ENCODE data around the gene KIF22.
"Not testable (repeated sequence)": the region's sequence is repeated elsewhere in the genome, so short reads cannot be mapped to it uniquely, and the experiment has no call there.

Gene KIF22

GRCh38 chr16:29767062-29767461, 23.5 kb upstream of the KIF22 start:
- no peak for DNase-seq

DNA sequence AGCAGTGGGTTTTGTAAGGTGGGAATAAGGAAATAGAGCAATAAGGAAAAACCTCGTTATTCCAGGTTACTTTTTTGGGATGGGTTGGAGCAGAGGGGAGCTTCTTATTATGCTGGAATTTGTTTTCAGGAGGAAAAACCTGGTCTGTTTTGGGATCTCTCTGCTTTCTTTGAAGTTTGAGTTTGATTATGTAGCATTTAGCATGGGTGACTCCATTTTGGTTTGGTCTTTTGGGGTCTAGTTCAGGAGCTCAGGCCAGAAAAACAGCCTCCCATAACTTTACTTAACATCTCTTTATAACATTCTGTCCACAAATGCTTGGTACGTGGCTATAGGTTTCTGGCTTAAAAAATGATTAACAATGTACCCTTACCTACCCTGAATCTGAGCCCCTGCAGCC, 21.0 kb upstream of the KIF22 start:
- DNase-seq, result no peak

GRCh38 chr16:29770250-29770929, 20.2 kb upstream of the KIF22 start:
- DNase-seq, result no peak

DNA sequence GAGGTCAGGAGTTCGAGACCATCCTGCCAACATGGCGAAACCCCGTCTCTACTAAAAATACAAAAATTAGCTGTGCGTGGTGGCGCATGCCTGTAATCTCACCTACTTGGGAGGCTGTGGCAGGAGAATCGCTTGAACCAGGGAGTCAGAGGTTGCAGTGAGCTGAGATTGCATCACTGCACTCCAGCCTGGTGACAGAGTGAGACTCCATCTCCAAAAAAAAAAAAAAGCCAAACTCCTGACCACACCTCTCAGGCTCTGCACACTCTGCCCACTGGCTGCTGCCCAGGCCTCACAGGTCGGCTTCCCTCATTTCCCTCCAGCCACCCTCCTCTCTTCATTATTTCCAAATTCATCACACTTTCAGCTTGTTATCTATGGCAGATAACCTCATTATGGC, 18.2 kb upstream of the KIF22 start:
- DNase-seq, result not testable (repeated sequence)

GRCh38 chr16:29774730-29775129, 15.8 kb upstream of the KIF22 start:
- DNase-seq, result no peak

DNA sequence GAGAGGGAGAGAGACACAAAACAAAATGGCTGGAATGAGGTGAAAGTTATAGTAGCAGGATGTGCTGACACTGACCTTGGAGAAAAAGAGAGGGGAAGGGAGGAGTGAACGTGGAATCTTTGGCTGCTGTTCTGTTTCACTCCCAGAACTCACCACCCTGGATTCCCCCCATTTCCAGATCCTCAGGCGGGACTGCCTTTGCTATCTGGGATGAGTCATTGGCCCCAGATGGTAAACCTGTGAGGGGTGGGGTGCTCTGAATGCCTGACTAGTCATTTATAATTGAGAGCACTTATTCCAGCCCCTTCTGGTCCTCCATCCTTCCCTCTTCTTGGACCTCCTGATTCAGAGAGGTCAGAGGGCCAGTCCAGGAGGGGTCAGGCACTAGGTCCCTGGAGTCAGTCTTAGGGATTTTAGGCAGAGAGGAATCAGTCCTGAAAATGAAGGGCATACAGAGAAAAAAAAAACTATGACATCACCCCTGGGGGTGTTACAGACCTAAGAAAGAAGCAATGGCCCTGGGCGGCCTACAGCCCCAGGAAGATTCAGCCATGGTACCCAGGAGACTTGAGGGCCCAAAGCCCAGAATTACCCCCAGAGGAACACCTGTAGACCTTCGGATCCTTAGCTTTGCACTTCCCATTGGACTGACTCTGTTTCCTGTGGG, 14.7 kb upstream of the KIF22 start:
- DNase-seq, result no peak

- DNase-seq, result no peak
Measured at GRCh38 chr16:29777576-29778350, 12.8 kb upstream of the KIF22 start, which contains the start of gene ZG16. Gene ZG16, plus strand, starts transcription at chr16:29778256. Its CDS starts 1,011 bp downstream, at chr16:29779267.

GRCh38 chr16:29779474-29779873, 11.1 kb upstream of the KIF22 start:
- no peak for DNase-seq

GRCh38 chr16:29783094-29783953, 7.2 kb upstream of the KIF22 start:
- not testable (repeated sequence) for DNase-seq

- peak; percentile 37 to 60 for DNase-seq
Measured at GRCh38 chr16:29784157-29784556, 6.4 kb upstream of the KIF22 start.

DNA sequence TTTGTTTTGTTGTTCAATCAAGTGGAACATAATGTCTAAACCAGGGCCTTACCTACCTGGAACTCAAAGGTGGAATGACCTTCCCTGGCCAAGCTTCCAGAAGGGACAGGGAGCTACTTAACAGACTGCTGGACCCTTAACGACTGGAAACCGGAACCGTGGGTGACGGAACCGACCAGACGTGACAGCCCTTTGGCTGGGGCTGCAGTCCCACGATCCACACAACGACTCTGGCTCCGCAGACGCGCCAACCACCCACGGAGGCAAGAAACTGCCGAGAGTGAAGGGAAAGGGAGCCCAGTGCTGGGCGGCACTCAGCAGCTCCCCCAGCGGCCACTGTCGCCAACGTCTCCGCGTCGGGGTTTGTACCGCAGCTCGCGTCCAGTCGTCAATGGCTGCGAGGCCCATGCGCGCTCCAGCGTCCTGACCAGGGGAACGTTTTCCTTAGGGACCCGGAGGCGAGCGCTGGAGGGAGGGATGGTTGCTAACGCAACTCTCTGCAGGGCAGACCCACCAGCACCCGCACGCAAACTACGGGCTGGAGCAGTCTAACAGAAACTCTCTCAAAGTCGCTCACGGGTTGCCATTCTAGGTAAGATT, 5.5 kb upstream of the KIF22 start:
- DNase-seq, result peak; percentile 86 to 90

- not testable (repeated sequence) for DNase-seq
Measured at GRCh38 chr16:29787155-29787554, 3.4 kb upstream of the KIF22 start.

- no peak for DNase-seq
Measured at GRCh38 chr16:29789775-29790182, 772 bp upstream of the KIF22 start.

DNA sequence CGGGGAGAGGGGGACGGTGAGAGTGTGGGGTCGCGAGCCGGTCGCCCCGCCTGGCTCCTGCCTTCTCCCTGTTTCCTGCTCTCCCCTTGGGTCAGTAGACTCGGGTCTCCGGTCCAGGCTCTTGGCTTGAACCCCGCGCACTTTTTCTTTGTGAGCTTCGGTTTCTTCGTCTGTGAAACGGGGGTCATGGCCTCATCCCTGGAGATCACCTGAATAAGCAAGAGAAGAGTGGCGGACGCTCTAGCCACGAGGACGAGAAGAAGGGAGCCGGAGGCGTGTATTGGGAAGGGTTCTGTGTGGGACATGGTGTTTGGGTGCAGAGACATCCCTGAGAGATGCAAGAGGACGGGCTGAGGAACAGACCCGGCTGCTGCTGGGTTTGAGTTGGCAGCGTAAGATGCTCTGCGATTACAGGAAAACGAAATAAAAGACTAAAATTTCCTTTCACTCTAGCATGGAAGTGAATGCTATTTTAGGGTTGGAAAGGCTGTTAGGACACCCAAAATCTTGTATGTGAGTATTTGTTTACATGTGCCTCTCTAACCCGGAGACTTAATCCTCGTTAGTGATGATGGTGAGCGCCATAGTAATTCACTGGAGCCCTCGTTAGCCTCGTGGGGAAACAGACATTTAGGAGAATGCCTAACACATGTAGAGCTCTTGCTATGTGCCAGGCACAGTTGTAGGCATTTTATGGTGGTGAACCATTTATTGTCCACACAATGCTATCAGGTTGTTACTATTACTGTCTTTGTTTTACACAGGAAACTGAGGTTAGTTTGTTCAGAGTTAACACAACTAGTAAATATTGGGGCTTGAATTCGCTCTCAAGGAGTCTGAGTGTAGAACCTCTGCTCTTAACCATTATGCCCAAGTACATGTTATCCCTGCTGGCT, 646 bp downstream of the KIF22 start:
- DNase-seq, result no peak

GRCh38 chr16:29791845-29792807, 1.6 kb downstream of the KIF22 start:
- DNase-seq, result no peak

DNA sequence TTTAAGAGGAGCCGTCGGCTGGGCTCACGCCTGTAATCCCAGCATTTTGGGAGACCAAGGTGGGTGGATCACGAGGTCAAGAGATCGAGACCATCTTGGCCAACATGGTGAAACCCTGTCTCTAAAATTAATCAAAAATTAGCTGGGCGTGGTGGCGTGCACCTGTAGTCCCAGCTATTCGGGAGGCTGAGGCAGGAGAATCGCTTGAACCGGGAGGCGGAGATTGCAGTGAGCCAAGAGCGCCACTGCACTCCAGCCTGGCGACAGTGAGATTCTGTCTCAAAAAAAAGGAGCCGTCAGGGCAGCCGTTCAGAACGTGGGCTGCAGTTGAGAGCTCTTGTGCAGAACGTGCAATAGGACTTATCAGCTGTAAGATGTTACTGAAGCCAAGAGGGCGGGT, 2.6 kb downstream of the KIF22 start:
- DNase-seq, result not testable (repeated sequence)

DNA sequence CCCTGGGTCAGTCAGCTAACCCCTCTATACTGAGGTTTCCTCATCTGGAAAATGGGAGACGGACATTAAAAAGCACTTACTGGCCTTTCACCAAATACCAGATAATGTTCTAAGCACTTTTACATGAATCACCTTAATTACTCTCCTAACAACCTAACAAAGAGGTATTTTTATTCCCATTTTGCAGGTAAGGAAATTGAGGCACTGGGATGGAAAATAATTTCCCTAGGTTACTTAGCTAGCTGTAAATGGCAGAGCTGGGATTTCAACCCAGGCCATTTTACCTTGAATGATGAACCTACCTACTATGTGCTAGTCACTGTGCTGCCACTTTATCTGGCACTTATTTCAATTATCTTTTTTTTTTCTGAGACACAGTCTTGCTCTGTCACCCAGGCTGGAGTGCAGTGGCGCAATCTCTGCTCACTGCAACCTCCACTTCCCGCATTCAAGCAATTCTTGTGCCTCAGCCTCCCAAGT, 3.7 kb downstream of the KIF22 start:
- no peak for DNase-seq

- no peak for DNase-seq
Measured at GRCh38 chr16:29802416-29802935, 11.9 kb downstream of the KIF22 start.

DNA sequence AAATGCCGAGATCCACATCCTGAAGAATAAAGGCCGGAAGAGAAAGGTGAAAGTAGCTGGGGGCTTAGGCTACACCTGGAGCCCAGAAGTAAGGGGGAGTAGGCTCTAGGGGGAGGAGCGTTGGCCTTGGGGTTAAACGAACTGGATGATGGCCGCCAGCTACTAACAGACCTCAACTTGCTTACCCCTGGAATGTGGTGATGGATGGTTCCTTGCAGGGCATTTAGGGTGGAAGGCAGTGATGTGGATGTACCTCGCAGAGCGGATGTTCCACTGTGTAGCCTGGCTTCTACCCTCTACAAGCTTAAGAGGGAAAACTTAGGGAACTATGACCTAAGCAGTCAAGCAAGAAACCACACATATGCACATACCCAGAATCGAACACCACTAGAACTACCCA, 13.5 kb downstream of the KIF22 start:
- no peak for DNase-seq

Data from activated T-cell treated with anti-CD3 and anti-CD28 coated beads, Interleukin-2, amount 50 U/mL, for 48 hours (primary cell).